Head of caudate nucleus (tissue), 42 donors: ENCODE results near the gene RPRD1A.
"Not testable (repeated sequence)": the region's sequence is repeated elsewhere in the genome, so short reads cannot be mapped to it uniquely, and the experiment has no call there.

Experiments
- DNase-seq, 42 donors: peaks; one replicate each; pipeline versions ENCODE4 v3.0.0 to v3.0.0-alpha.2; 2020 to 2021; ENCODE audit warnings: mixed read lengths in 7 of 42
- intact Hi-C: fragments of 100-400 bp; cut with DNase I; formaldehyde crosslinking; loops from one replicate; pipeline ENCODE4 v1.15.0; 2022

Gene RPRD1A

DNA sequence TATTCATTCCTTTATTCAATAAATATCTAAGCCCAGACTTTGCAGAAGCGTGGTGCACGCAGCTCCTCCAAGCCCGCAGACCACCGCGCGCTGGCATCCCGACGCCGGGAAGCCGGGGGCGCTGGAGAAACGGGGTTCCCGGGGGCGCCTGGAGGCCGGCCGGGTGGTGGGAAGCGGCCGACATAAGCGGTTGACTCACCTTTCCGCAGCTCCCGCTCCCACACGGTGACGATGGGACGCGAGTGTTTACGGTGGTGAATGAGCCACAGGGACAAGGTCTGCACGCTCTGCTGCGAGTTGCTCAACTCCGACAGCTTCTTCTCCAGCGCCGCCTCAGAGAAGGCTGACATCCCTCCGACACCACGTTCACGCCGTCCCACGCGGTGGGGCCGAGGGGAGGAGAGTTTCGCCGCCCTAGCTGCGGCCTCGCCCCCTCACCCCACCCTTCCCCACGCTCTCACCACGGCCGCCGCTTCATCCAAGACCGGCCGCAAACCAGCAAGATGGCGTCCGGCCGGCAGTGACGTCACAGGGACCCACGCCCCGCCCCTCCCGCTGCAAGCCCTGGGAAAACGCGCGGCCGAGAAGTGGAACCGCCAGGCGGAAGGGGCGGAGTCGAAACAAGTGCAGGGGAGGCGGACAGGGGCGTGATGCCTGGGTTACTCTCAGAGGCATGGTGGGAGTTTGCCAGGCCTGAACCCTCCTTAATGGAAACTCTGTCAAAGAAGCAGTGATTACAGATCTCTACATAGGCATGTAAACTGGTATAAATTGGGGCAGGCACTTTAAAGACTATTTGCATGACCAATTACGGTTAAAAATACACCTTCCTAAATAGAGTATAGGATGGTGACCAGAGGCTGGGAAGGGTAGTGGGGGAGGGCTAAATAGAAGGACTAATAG lies at the start of gene RPRD1A:
Gene RPRD1A (minus strand): TSS at position 505 of the 903 bp plus-strand sequence. CDS start 155 bp downstream, at position 350.
- DNase-seq = peak; percentile 96 to 100 (median 99)
- intact Hi-C loops = loop anchor here (5.0 kb wide), 2 partner anchors 60 to 95 kb away; partner anchors contain the start of genes ELP2, RMP24 and SLC39A6

GRCh38 chr18:36116771-36117170 lies 49.4 kb upstream of the RPRD1A start:
- intact Hi-C loops = not testable (repeated sequence)

GRCh38 chr18:36114738-36115137 lies 47.4 kb upstream of the RPRD1A start:
- no peak for DNase-seq
- intact Hi-C loops = no loop called here

More at GRCh38 chr18:36116771-36117170, 49.4 kb upstream of the RPRD1A start:
- DNase-seq = not testable (repeated sequence)

- intact Hi-C loops = no loop called here
- DNase-seq = no peak
Measured at GRCh38 chr18:36114251-36114650, 46.9 kb upstream of the RPRD1A start.

- no peak for DNase-seq
- intact Hi-C loops = no loop called here
Measured at GRCh38 chr18:36112302-36112701, 44.9 kb upstream of the RPRD1A start.

- intact Hi-C loops = no loop called here
- no peak for DNase-seq
Measured at GRCh38 chr18:36109737-36110136, 42.4 kb upstream of the RPRD1A start.

DNA sequence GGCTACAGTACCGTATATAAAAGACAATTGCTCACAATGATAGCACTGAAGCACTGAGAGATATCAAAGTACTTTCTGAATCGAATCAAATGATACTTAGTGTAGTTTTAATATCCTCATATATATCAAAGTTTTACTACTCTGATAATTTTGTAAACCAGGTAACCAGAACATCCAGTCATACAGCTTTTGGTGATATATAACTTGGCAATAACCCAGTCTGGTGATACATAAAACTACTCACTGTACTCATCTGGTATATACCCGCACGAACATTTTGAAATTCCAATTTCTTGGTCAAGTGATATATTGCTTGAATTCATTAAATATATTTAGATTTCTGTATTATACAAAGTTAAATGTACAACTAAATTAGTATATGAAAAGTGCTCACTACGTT lies 41.2 kb upstream of the RPRD1A start:
- intact Hi-C loops = no loop called here

GRCh38 chr18:36108196-36108595 lies 40.8 kb upstream of the RPRD1A start:
- DNase-seq = no peak
- intact Hi-C loops = no loop called here

More for the DNA sequence above, 41.2 kb upstream of the RPRD1A start:
- no peak for DNase-seq

GRCh38 chr18:36107477-36107876 lies 40.1 kb upstream of the RPRD1A start:
- DNase-seq = no peak
- intact Hi-C loops = no loop called here

- intact Hi-C loops = no loop called here
Measured at GRCh38 chr18:36104749-36105148, 37.4 kb upstream of the RPRD1A start.

DNA sequence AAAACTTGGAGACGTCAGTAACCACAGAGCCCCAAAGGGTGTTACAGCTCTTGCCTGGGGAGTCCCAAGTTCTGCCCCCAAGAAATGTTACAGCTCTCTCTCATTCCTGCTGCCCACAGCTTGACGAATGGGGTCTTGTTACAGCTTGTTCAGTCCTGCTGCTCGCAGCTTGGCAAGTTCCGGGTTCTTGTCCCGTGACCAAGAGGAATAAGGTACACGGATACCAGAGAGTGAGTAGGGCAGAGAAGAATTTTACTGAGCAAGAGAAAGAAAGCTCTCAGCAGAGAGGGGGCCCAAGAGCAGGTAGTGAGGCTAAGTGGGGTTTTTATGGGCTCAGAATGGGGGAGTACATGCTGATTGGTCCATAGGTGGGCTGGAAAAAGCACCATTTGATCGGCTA lies 34.6 kb upstream of the RPRD1A start:
- intact Hi-C loops = no loop called here
- no peak for DNase-seq

More at GRCh38 chr18:36104749-36105148, 37.4 kb upstream of the RPRD1A start:
- DNase-seq = no peak

DNA sequence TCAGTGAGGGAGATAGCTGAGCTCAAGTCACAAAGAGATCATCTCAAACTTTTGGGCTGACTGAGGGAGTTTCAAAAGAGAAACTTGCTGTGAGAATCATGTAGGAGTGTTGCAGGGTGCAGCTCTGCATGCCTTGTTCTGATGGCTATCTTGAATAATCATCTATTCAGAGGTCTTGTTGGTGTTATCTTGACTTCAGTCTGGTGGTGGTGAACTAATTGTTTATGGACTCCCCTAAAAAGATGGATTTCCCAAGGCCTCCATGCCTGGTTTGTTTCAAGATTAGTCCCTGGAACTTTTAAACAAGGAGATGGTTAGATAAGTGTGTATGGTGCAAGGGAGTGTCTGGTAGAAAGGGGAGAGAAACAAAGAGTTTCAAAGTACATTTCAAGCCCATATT lies 32.0 kb upstream of the RPRD1A start:
- intact Hi-C loops = loop anchor here (10.0 kb wide), 1 partner anchor 185 kb away; no protein-coding TSS in a partner anchor
- DNase-seq = no peak

GRCh38 chr18:36096955-36097354 lies 29.6 kb upstream of the RPRD1A start:
- DNase-seq = no peak
- intact Hi-C loops = loop anchor here (10.0 kb wide), 1 partner anchor 188 kb away; no protein-coding TSS in a partner anchor

DNA sequence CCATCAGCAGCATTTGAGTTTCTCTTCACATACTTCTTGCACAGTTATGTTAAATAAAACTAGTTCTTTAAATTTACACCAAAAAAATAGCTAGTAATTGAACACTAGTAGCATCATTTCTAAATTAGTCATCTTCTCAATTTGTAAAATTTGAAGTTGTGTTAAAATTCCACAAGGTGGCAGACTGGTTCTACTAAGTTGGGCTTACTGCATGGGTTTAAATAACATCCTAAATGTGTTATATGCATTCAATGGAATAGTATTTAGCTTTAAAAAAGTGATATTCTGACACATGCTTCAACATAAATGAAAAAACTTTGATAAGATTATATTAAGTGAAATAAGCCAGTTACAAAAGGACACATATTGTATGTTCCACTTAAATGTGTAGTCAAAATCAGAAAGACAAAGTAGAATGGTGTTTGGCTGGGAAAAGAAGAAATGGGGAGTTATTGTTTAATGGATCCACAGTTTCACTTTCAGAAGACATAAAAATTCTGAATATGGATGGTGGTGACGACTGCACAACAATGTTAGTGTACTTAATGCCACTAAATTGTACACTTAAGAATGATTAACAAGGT lies 28.7 kb upstream of the RPRD1A start:
- intact Hi-C loops = loop anchor here (10.0 kb wide), 1 partner anchor 189 kb away; no protein-coding TSS in a partner anchor
- peak in 2 of 42 donors; percentile 9 to 35 for DNase-seq

DNA sequence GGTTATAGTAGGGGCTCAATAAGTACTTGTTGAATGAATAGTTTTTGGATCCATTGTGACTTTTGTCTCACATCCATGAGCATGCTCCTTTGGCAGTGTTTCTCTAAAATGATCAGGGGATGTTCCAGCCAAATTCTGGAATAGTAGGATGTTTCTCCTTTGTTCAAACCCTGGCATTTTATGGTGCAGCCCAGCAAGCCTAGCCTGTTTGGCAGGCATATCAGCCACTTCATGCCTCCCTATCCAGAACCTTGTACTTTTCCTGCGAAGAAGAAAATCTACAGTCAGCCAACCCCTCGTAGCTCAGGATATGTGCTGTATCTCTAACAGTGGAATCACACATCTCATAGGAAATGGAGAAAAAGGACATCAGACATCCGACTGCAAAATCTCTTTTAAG lies 27.1 kb upstream of the RPRD1A start:
- DNase-seq = no peak

DNA sequence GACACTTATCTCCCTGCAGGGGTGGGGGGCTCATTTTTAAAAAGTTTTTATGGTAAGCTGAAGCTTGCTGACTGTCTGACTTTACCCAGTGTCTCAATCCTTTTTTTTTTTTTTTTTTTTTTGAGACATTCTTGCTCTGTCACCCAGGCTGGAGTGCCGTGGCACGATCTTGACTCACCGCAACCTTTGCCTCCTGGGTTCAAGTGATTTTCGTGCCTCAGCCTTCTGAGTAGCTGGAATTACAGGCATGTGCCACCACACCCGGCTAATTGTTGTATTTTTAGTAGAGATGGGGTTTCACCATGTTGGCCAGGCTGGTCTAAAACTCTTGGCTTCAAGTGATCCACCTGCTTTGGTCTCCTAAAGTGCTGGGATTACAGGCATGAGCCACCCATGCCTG lies 24.8 kb upstream of the RPRD1A start:
- intact Hi-C loops = loop anchor here (10.0 kb wide), 1 partner anchor 193 kb away; no protein-coding TSS in a partner anchor

More for the DNA sequence above, 27.1 kb upstream of the RPRD1A start:
- intact Hi-C loops = loop anchor here (10.0 kb wide), 1 partner anchor 190 kb away; no protein-coding TSS in a partner anchor

GRCh38 chr18:36089001-36089400 lies 21.6 kb upstream of the RPRD1A start:
- intact Hi-C loops = no loop called here
- no peak for DNase-seq

More for the DNA sequence above, 24.8 kb upstream of the RPRD1A start:
- DNase-seq = not testable (repeated sequence)

DNA sequence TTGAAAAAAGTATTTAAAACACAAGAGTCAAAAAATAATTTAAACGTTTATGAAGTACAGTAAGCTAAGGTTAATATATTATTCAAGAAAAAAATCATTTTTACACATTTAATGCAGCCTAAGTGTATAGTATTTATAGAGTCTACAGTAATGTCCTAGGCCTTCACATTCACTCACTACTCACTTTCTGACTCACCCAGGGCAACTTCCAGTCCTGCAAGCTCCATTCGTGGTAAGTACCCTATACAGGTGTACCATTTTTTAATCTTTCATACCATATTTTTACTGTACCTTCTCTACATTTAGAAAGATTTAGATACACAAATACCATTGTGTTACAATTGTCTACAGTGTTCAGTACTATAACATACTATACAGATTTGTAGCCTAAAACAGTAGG lies 20.9 kb upstream of the RPRD1A start:
- no peak for DNase-seq
- intact Hi-C loops = no loop called here

DNA sequence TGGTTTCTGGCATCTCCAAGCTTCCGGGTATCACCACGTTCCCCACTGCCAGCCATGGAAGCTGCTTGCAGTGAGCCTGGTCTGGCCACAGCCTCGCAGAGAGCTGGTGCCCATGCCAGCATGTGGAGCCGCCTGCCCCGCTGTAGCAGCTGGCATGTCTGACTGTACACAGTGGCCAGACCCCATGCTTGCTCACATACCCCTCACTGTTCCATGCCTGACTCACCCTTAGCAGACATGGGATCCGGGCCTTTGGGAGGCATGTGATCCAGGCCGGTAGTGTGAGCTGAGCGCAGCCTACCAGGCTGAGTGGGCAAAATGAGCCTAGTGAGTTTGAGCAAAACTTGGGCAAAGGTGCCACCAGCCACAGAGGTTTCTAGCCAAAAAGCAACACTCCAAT lies 18.8 kb upstream of the RPRD1A start:
- intact Hi-C loops = no loop called here
- no peak for DNase-seq

GRCh38 chr18:36085195-36085594 lies 17.8 kb upstream of the RPRD1A start:
- intact Hi-C loops = no loop called here
- DNase-seq = no peak
